SJCRH30 (cell line): ENCODE measurements around the gene TMPRSS9. TPM values are rescaled to one million over a fixed set of nuclear protein-coding genes. Genes with fewer than 3 reads are reported as not detected.
"Not testable (repeated sequence)": the region's sequence is repeated elsewhere in the genome, so short reads cannot be mapped to it uniquely, and the experiment has no call there.

Experiments
- DNase-seq, 2 experiments: peaks; one replicate each; pipeline ENCODE4 v3.0.0-alpha.2; 2015 to 2020
- H3K27ac ChIP-seq: fragments of 250-450 bp; sonication (Bioruptor Pico); 2 replicates; pipeline ENCODE4 v1.5.1; 2020; ENCODE audit warnings: mild to moderate bottlenecking, moderate library complexity
- H3K27me3 ChIP-seq: fragments of 250-450 bp; sonication (Bioruptor Pico); 2 replicates; pipeline ENCODE4 v1.5.1; 2020; ENCODE audit warnings: mild to moderate bottlenecking, moderate library complexity
- H3K36me3 ChIP-seq: fragments of 250-450 bp; sonication (Bioruptor Pico); 2 replicates; pipeline ENCODE4 v1.5.1; 2020; ENCODE audit warnings: mild to moderate bottlenecking, moderate library complexity
- H3K4me1 ChIP-seq: fragments of 250-450 bp; sonication (Bioruptor Pico); 2 replicates; pipeline ENCODE4 v1.5.1; 2020; ENCODE audit warnings: mild to moderate bottlenecking, moderate library complexity
- H3K4me3 ChIP-seq: fragments of 250-450 bp; sonication (Bioruptor Pico); 2 replicates; pipeline ENCODE4 v1.5.1; 2020; ENCODE audit warnings: mild to moderate bottlenecking, moderate library complexity
- H3K9me3 ChIP-seq: fragments of 250-450 bp; sonication (Bioruptor Pico); replicated peaks from 2 replicates; pipeline ENCODE4 v1.5.1; 2020; ENCODE audit warnings: mild to moderate bottlenecking, moderate library complexity
- total RNA-seq: library from RNA; depleted of rRNA; stranded (reverse); fragments of >200 nt; shearing (Covaris generic); gene quantifications from 2 replicates; pipeline ENCODE4 v1.2.3, GENCODE V29; 2014

TMPRSS9 gene
- total RNA-seq, 1 experiment from 2014 or later, result 0.04 TPM

DNA sequence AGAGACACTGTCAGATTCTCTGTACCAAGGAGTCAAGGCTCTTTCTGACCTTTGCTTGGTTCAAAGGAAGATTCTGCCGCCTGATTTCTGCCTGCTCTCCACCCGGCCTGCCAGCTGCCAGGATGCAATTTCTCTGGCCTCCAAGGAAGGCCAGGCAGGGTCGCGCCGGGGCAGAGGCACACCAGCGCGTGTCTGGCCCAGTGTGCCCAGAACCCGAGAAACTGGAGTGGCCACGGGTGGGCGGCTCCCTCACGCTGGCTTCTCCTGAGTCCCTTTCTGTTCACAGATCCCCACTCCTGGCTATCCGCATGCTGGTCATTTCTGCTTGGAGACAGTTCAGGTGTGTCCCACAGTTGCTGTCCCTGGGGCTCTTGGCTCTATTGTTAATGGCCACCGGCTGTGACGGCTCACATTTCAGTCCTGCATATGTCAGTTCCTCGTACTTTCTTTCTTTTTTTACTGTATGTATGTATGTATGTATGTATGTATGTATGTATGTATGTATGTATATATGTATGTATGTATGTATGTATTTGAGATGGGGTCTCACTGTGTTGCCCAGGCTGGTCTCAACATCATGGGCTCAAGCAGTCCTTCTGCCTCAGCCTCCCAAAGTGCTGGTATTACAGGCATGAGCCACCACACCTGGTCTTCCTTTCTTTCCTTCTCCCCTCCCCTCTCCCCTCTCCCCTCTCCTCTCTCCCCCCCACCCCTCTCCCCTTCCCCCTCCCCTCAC lies 16.9 kb downstream of the TMPRSS9 start:
- Histone ChIP-seq H3K9me3 (no peaks in the 10 kb centered on the region; the same call in 1 of the 2 replicates), H3K36me3 (no peaks in the 10 kb centered on the region), H3K27ac (no peak overlapping the region), H3K4me3 (no peak overlapping the region), H3K4me1 (no peaks in the 10 kb centered on the region), H3K27me3 (peaks cover 7% of the 10 kb centered on the region; the same call in 1 of the 2 replicates)
- peak in 1 of 2 experiments; percentile 15 for DNase-seq

GRCh38 chr19:2380567-2380966 lies 20.5 kb downstream of the TMPRSS9 start:
- no peak overlapping the region for H3K4me3 ChIP-seq
- H3K36me3 ChIP-seq, result no peaks in the 10 kb centered on the region
- H3K9me3 ChIP-seq, result no peaks in the 10 kb centered on the region; the same call in 1 of the 2 replicates
- H3K27me3 ChIP-seq, result peaks cover 7% of the 10 kb centered on the region; the same call in 1 of the 2 replicates
- H3K27ac ChIP-seq, result no peak overlapping the region
- DNase-seq, result no peak
- peaks cover 6% of the 10 kb centered on the region for H3K4me1 ChIP-seq

DNA sequence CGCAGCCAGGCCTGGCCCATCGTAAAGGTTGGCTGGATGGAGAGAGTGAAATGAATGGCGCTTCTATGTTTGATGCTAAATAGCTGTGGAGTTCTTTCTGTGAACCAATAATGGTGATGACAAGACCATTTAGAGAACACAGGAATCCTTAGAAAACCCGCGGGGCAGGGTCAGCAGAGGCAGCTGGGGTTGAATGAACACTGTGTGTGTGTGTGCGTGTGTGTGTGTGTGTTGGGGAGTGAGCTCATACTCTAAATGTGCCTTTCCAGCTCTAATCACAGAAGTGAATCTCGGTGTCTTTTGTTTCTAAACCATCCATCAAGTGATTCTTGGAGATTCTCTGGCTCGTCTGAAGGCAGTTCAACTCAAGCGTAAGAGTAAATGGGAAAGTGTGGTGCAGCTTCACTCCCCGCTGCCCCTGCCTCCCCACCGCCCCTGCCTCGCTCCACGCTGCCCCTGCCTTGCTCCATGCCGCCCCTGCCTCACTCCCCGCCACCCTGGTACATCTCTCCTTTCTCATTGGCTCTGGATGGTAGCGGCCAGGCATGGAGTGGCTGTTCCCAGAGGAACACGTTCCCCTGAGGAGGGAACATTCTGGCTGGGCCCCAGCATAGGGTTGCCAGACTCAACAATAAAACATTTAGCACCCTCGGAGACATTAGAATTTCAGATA lies 21.2 kb downstream of the TMPRSS9 start:
- Histone ChIP-seq H3K4me3 (no peak overlapping the region), H3K4me1 (peaks cover 6% of the 10 kb centered on the region), H3K36me3 (no peaks in the 10 kb centered on the region), H3K9me3 (no peaks in the 10 kb centered on the region; the same call in 1 of the 2 replicates), H3K27ac (no peak overlapping the region), H3K27me3 (peaks cover 5% of the 10 kb centered on the region; the same call in 1 of the 2 replicates)
- peak; percentile 42 to 52 for DNase-seq

DNA sequence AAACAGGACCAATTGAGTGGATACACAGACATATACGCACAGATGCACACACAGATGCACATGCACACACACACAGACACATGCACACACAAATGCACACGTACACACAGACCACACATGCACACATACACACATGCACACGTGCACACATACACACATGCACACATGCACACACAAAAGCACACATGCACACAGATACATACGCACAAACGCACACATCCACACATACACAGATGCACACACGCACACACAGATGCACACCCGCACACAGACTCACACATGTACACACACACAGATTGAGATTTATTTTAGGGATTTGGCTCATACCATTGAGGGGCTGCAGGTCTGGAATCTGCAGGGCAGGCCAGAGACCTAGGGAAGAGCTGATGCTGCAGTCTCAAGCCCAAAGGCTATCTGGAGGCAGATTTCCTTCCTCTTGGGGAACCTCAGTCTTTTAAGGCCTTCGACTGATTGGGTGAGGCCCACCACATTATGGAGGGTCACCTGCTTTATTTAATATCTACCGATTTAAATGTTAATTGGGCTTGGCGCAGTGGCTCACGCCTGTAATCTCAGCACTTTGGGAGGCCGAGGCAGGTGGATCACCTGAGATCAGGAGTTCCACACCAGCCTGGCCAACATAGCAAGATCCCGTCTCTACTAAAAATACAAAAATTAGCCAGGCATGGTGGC lies 22.6 kb downstream of the TMPRSS9 start:
- H3K9me3 ChIP-seq, result no peaks in the 10 kb centered on the region; the same call in 1 of the 2 replicates
- no peaks in the 10 kb centered on the region for H3K27me3 ChIP-seq
- H3K27ac ChIP-seq, result no peak overlapping the region
- H3K4me1 ChIP-seq, result peaks cover 13% of the 10 kb centered on the region
- H3K4me3 ChIP-seq, result no peak overlapping the region
- H3K36me3 ChIP-seq, result no peaks in the 10 kb centered on the region
- DNase-seq, result no peak

DNA sequence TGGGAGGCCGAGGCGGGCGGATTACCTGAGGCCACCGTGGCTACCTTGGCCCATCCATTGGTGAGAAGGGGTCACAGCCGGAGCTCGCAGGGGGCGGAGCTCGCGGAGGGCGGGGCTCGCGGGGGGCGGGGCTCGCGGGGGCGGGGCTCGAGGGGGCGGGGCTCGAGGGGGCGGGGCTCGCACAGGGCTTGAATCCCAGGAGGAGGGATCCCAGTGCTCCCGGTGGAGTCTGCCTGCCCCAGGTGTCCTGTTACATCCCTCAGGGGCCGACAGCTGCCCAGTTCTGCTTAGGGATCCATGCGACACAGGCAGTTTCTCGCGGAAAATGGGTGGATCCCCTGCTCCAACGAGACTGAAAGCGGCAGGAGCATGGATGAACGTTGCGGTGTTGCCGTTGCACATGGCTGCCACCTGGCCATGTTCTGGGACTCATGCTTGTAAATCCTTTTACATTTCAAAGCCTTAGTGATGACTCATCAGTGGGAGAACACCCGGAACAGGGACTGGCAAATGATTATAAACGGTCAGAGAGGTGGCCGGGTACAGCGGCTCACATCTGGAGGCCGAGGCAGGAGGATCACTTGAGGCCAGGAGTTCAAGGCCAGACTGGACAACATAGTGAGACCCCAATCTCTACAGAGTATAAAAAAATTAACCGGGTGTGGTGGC lies 25.1 kb downstream of the TMPRSS9 start:
- peak; percentile 97 to 98 for DNase-seq
- Histone ChIP-seq H3K27me3 (no peaks in the 10 kb centered on the region), H3K9me3 (no peaks in the 10 kb centered on the region; the same call in 1 of the 2 replicates), H3K4me3 (no peak overlapping the region), H3K27ac (peak overlapping the region; percentile 36), H3K4me1 (peaks cover 16% of the 10 kb centered on the region), H3K36me3 (no peaks in the 10 kb centered on the region)

DNA sequence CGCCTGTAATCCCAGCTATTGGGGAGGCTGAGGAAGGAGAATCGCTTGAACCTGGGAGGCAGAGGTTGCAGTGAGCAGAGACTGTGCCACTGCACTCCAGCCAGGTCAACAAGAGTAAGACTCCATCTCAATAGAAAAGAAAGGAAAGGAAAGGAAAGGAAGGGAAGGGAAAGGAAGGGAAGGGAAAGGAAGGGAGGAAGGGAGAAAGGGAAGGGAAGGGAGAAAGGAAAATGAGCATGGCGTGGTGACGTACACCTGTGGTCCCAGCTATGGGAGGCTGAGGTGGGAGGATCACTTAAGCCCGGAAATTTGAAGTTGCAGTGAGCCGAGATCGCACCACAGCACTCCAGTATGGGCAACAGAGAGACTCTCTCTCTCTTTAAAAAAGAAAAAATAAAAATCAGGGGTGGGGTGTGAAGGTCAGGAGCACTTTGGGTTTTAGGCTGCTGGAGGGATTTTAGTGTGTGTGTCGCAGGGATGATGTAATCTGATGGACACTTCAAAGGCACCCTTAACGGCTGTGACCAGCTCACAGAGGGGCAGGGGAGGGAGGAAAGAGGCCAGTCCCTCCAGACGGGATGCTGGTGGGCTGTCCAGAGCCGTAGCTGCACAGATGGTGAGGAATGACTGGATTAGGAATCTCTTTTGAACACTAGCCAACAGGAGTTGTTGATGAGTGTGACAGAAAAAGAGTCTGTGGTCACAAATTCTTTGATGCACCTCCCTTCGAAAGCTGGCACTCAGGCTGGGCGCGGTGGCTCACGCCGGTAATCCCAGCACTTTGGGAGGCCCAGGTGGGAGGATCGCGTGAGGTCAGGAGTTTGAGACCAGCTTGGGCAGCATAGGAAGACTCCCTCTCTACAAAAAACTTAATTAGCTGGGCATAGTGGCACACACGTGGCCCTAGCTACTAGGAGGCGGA lies 27.6 kb downstream of the TMPRSS9 start:
- peak; percentile 37 to 44 for DNase-seq
- Histone ChIP-seq H3K27ac (no peak overlapping the region), H3K36me3 (no peaks in the 10 kb centered on the region), H3K4me1 (peaks cover 16% of the 10 kb centered on the region), H3K27me3 (no peaks in the 10 kb centered on the region), H3K9me3 (no peaks in the 10 kb centered on the region), H3K4me3 (no peak overlapping the region)

GRCh38 chr19:2389594-2389993 lies 29.5 kb downstream of the TMPRSS9 start:
- H3K9me3 ChIP-seq, result no peaks in the 10 kb centered on the region
- H3K27ac ChIP-seq, result no peak overlapping the region
- H3K4me1 ChIP-seq, result peaks cover 10% of the 10 kb centered on the region
- no peaks in the 10 kb centered on the region for H3K36me3 ChIP-seq
- no peak overlapping the region for H3K4me3 ChIP-seq
- DNase-seq, result no peak
- H3K27me3 ChIP-seq, result no peaks in the 10 kb centered on the region

GRCh38 chr19:2391118-2391725 lies 31.2 kb downstream of the TMPRSS9 start:
- Histone ChIP-seq H3K4me3 (no peak overlapping the region), H3K36me3 (no peaks in the 10 kb centered on the region), H3K4me1 (peaks cover 10% of the 10 kb centered on the region), H3K9me3 (no peaks in the 10 kb centered on the region), H3K27ac (no peak overlapping the region), H3K27me3 (no peaks in the 10 kb centered on the region)
- DNase-seq, result peak; percentile 33 to 75

DNA sequence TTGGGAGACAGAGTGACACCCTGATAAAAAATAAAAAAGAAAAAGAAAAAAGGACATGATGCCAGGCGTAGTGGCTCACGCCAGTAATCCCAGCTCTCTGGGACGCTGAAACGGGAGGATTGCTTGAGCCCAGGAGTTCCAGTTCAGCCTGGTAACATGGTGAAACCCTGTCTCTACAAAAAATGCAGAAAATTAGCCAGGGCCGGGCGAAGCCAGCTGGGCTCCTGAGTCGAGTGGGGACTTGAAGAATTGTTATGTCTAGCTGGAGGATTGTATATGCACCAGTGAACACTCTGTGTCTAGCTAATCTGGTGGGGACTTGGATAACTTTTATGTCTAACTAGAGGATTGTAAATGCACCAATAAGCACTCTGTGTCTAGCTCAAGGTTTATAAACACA lies 32.3 kb downstream of the TMPRSS9 start:
- H3K36me3 ChIP-seq, result no peaks in the 10 kb centered on the region
- no peak overlapping the region for H3K4me3 ChIP-seq
- DNase-seq, result no peak
- no peaks in the 10 kb centered on the region for H3K9me3 ChIP-seq
- no peaks in the 10 kb centered on the region for H3K27me3 ChIP-seq
- peaks cover 6% of the 10 kb centered on the region; the same call in 1 of the 2 replicates for H3K4me1 ChIP-seq
- no peak overlapping the region for H3K27ac ChIP-seq

DNA sequence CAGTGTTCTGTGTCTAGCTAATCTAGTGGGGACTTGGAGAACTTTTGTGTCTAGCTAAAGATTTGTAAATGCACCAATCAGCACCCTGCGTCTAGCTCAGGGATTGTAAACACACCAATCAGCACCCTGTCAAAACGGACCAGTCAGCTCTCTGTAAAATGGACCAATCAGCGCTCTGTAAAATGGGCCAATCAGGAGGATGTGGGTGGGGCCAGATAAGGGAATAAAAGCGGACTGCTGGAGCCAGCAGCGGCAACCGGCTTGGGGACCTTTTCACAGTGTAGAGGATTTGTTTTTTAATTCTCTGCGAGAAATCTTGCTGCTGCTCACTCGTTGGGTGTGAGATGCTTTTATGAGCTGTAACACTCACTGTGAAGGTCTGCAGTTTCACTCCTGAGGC lies 32.8 kb downstream of the TMPRSS9 start:
- H3K36me3 ChIP-seq, H3K9me3 ChIP-seq, H3K27me3 ChIP-seq, H3K4me1 ChIP-seq, H3K4me3 ChIP-seq, H3K27ac ChIP-seq: not testable (repeated sequence)
- DNase-seq, result peak; percentile 32 to 40

DNA sequence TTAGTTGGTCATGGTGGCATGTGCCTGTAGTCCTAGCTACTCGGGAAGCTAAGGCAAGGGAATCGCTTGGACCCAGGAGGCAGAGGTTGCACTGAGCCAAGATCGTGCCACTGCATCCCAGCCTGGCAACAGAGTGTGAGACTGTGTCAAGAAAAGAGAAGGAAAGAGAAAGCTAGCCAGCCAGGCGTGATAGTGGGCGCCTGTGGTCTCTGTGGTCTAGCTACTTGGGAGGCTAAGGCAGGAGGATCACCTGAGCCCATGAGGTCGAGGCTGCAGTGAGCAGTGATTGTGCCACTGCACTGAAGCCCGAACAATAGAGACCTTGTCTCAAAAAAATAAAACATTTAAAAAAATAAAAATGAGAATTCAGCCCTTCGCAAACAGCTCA lies 34.0 kb downstream of the TMPRSS9 start:
- H3K27me3 ChIP-seq, result no peaks in the 10 kb centered on the region
- H3K4me3 ChIP-seq, result no peak overlapping the region
- no peaks in the 10 kb centered on the region for H3K36me3 ChIP-seq
- DNase-seq, result no peak
- H3K9me3 ChIP-seq, result no peaks in the 10 kb centered on the region
- H3K27ac ChIP-seq, result no peak overlapping the region
- no peaks in the 10 kb centered on the region for H3K4me1 ChIP-seq

GRCh38 chr19:2394442-2395292 lies 34.6 kb downstream of the TMPRSS9 start:
- DNase-seq, result no peak
- H3K4me1 ChIP-seq, result no peaks in the 10 kb centered on the region
- no peak overlapping the region for H3K27ac ChIP-seq
- H3K4me3 ChIP-seq, result no peak overlapping the region
- no peaks in the 10 kb centered on the region for H3K9me3 ChIP-seq
- H3K27me3 ChIP-seq, result no peaks in the 10 kb centered on the region
- H3K36me3 ChIP-seq, result no peaks in the 10 kb centered on the region

DNA sequence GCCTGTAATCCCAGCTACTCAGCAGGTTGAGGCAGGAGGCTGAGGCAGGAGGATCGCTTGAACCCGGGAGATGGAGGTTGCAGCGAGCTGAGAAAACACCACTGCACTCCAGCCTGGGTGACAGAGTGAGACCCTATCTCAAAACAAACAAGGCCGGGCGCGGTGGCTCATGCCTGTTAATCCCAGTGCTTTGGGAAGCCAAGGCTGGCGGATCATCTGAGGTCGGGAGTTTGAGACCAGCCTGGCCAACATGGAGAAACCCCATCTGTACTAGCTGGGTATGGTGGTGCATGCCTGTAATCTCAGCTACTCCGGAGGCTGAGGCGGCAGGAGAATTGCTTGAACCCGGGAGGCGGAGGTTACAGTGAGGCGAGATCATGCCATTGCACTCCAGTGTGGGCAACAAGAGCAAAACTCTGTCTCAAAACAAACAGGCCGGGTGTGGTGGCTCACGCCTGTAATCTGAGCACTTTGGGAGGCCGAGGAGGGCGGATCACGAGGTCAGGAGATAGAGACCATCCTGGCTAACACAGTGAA lies 35.3 kb downstream of the TMPRSS9 start:
- H3K27me3 ChIP-seq, H3K27ac ChIP-seq, DNase-seq, H3K4me3 ChIP-seq, H3K36me3 ChIP-seq, H3K4me1 ChIP-seq, H3K9me3 ChIP-seq: not testable (repeated sequence)
